Effector memory CD4-positive, alpha-beta T cell (primary cell): ENCODE results near the gene HBZ.
"Not testable (repeated sequence)": the region's sequence is repeated elsewhere in the genome, so short reads cannot be mapped to it uniquely, and the experiment has no call there.

Source experiments
- DNase-seq, 3 donors: peaks; one replicate each; pipeline ENCODE4 v3.0.0-alpha.2; 2020
- H3K27ac ChIP-seq: 2 replicates; pipeline ENCODE4 v1.7.0; 2013; ENCODE audit warnings: mild to moderate bottlenecking, low read length, moderate library complexity; ENCODE audit not compliant: insufficient read depth, poor library complexity, severe bottlenecking
- H3K27me3 ChIP-seq: replicated peaks from 2 replicates; pipeline ENCODE4 v1.7.0; 2013; ENCODE audit warnings: mild to moderate bottlenecking, low read length; ENCODE audit not compliant: insufficient read depth, control insufficient read depth, poor library complexity, severe bottlenecking
- H3K36me3 ChIP-seq: 2 replicates; pipeline ENCODE4 v1.7.0; 2013; ENCODE audit warnings: mild to moderate bottlenecking, low read length, moderate library complexity; ENCODE audit not compliant: control insufficient read depth, insufficient read depth
- H3K4me1 ChIP-seq: 2 replicates; pipeline ENCODE4 v1.7.0; 2013; ENCODE audit warnings: low read length, mild to moderate bottlenecking; ENCODE audit not compliant: control insufficient read depth, insufficient read depth, poor library complexity, severe bottlenecking
- H3K4me3 ChIP-seq: 2 replicates; pipeline ENCODE4 v1.7.0; 2013; ENCODE audit warnings: low read length, low read depth, mild to moderate bottlenecking; ENCODE audit not compliant: insufficient read depth, poor library complexity, severe bottlenecking
- H3K9me3 ChIP-seq: 2 replicates; pipeline ENCODE4 v1.7.0; 2013; ENCODE audit warnings: mild to moderate bottlenecking, low read length, moderate library complexity; ENCODE audit not compliant: control insufficient read depth

The HBZ gene

DNA sequence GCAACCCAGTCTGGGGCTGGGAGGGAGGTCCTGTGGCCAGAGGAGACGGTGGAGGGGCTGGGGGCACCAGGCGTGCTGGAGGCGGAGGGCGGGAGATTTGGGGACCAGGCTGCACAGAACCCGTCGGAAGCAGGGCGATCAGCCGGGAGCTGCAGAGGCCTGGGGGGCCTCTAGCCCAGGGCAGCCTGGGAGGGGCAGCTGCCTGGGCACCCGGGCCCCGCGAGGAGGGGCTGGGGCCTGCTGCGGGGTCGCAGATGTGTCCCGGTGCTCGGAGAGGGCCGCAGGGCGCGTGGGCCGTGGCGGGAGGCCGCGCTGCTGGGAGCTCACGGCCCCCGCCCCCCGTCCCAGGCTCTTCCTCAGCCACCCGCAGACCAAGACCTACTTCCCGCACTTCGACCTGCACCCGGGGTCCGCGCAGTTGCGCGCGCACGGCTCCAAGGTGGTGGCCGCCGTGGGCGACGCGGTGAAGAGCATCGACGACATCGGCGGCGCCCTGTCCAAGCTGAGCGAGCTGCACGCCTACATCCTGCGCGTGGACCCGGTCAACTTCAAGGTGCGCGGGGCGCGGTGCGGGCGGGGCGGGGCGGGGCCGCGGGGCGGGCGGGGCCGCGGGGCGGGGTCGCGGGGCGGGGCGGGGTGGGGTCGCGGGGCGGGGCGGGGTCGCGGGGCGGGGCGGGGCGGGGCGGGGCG, 11.8 kb downstream of the HBZ start:
- Histone ChIP-seq H3K4me1 (peaks cover 18% of the 10 kb centered on the region), H3K27me3 (peaks cover 27% of the 10 kb centered on the region)
- H3K36me3 ChIP-seq, H3K27ac ChIP-seq, H3K4me3 ChIP-seq, DNase-seq, H3K9me3 ChIP-seq: not testable (repeated sequence)

DNA sequence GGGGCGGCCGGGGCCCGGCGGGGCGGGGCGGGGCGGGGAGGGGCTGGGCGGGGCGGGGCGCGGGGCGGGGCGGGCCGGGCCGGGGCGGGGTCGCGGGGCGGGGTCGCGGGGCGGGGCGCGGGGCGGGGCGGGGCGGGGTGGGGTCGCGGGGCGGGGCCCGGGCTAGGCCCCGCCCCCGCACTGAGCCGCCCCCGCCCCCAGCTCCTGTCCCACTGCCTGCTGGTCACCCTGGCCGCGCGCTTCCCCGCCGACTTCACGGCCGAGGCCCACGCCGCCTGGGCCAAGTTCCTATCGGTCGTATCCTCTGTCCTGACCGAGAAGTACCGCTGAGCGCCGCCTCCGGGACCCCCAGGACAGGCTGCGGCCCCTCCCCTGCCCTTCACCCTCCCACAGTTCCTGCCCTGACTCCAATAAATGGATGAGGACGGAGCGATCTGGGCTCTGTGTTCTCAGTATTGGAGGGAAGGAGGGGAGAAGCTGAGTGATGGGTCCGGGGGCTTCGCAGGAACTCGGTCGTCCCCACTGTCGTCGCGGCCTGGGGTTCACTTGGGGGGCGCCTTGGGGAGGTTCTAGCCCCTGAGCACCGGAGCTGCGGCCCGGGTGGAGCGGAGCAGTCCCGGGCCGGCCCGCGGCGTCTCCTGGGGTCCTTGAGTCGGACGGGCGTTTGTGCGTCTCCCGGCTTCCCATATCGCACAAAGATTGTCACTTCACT, 12.5 kb downstream of the HBZ start:
- Histone ChIP-seq H3K36me3 (no peaks in the 10 kb centered on the region), H3K27ac (no peak overlapping the region), H3K9me3 (no peaks in the 10 kb centered on the region), H3K27me3 (peaks cover 27% of the 10 kb centered on the region), H3K4me3 (peak overlapping the region; percentile 23), H3K4me1 (peaks cover 18% of the 10 kb centered on the region)
- no peak for DNase-seq

DNA sequence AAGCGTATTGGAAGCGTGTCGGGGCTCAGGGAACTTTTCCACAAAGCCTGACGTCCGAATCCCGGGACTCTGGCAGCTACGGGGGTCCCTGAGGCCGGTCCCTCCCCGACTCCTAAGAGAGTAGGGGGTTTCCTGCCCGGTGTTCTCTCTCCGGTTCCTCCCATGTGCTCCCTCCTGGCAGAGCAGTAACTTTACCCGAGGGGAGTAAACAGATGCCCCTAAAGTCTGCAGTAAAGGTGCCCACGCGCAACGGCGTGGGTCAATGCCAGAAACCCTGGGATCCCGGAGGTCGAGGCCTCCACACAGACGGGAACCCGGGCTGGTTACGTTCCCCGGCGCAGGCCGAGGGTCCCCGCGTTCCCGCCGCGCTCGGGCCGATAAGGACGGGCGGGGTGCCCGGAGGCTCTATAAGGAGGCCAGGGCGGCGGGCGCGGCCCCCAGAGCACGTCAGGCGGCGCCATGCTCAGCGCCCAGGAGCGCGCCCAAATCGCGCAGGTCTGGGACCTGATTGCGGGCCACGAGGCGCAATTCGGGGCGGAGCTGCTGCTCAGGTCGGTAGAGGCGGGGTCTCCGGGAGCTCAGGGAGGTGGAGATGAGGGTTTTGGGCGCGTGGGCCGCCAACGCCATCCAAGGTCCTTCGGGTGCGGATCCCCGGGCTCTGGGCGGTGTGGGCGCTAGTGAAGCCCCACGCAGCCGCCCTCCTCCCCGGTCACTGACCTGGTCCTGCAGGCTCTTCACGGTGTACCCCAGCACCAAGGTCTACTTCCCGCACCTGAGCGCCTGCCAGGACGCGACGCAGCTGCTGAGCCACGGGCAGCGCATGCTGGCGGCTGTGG, 13.3 kb downstream of the HBZ start, which contains the start of gene HBM:
Gene HBM, plus strand, starts transcription at position 440 of the 836 bp plus-strand sequence. Its CDS starts 20 bp downstream, at position 460.
- no peaks in the 10 kb centered on the region for H3K36me3 ChIP-seq
- no peak for DNase-seq
- H3K27ac ChIP-seq = no peak within 1 kb of the TSS
- no peaks in the 10 kb centered on the region for H3K9me3 ChIP-seq
- H3K4me1 ChIP-seq = peaks cover 18% of the 10 kb centered on the region
- peaks cover 28% of the 10 kb centered on the region for H3K27me3 ChIP-seq
- peak within 1 kb of the TSS; percentile 23 for H3K4me3 ChIP-seq

DNA sequence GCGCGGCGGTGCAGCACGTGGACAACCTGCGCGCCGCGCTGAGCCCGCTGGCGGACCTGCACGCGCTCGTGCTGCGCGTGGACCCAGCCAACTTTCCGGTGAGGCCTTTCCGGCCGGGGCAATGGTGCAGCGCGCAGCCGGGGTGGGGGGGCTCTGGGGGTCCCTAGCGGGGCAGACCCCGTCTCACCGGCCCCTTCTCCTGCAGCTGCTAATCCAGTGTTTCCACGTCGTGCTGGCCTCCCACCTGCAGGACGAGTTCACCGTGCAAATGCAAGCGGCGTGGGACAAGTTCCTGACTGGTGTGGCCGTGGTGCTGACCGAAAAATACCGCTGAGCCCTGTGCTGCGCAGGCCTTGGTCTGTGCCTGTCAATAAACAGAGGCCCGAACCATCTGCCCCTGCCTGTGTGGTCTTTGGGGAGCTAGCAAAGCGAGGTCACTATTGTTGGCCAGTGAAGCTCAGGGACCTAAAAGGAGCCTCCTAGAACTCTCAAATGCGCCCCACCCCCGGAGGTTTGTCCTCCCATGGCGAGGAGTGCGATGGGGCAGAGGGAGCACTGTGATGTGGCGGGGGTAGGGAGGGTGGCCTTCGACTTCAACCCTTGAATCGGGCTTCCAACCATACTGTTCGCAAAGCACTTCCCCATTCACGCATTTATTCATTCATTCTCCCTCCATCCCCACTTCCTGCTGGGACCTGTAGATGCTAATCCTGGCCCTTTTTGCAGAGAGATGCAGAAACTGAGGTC, 14.1 kb downstream of the HBZ start:
- Histone ChIP-seq H3K36me3 (no peaks in the 10 kb centered on the region), H3K9me3 (no peaks in the 10 kb centered on the region), H3K4me1 (peaks cover 18% of the 10 kb centered on the region), H3K27ac (no peak overlapping the region), H3K27me3 (peaks cover 31% of the 10 kb centered on the region), H3K4me3 (peak overlapping the region; percentile 12)
- DNase-seq = no peak

DNA sequence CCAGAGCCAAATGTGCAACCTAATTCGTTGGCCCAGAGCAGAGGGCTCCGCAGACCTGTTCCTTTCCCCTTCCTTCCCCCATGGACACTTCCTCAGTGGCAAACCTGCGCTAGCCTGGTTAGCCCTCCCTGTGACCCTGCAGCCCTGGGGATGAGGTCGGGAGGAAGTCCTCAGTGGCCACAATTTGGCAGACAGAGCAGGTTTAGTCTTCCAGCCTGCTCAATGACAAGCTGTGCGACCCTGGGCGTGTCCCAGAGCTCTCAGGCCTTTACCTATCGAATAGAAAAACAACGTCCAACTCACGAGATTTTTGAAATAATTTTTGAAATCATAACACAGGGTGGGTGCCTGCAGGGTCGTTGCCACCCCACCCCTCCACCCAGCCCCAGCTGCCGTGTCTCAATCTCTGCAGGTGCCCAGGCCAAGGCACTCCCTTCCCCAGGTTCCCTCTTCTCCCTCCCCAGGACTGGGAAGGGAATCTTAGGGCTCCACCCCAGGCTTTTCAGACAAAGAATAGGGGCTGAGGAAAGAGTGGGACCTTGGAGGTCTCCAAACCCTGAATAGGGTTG, 14.8 kb downstream of the HBZ start:
- Histone ChIP-seq H3K4me1 (peaks cover 18% of the 10 kb centered on the region), H3K27ac (no peak overlapping the region), H3K4me3 (no peak overlapping the region), H3K36me3 (no peaks in the 10 kb centered on the region), H3K27me3 (peaks cover 31% of the 10 kb centered on the region), H3K9me3 (no peaks in the 10 kb centered on the region)
- DNase-seq = no peak

DNA sequence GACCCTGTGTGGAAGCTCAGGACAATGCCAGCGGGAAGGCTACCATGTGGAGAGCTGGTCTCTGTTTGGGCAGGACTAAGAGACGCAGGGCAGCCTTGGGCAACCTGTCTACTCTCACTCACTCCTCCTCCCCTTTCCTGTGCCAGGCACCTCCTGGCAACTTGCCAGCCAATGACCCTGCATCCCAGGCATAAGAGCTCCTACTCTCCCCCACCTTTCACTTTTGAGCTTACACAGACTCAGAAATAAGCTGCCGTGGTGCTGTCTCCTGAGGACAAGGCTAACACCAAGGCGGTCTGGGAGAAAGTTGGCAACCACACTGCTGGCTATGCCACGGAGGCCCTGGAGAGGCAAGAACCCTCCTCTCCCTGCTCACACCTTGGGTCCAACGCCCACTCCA, 16.0 kb downstream of the HBZ start:
- Histone ChIP-seq H3K4me3 (no peak overlapping the region), H3K36me3 (no peaks in the 10 kb centered on the region), H3K9me3 (no peaks in the 10 kb centered on the region), H3K27me3 (peaks cover 31% of the 10 kb centered on the region), H3K27ac (no peak overlapping the region), H3K4me1 (peaks cover 18% of the 10 kb centered on the region)
- no peak for DNase-seq

DNA sequence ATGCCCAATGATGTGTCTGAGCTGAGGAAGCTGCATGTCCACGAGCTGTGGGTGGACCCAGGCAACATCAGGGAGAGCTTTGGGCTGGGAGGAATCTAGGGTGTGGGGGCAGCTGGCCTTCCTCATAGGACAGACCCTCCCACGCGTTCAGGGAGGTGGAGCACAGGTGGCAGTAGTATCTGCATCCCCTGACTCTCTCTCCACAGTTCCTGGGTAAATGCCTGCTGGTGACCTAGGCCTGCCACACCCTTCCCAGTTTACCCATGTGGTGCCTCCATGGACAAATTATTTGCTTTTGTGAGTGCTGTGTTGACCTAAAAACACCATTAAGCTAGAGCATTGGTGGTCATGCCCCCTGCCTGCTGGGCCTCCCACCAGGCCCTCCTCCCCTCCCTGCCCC, 16.6 kb downstream of the HBZ start:
- Histone ChIP-seq H3K27me3 (peaks cover 31% of the 10 kb centered on the region), H3K36me3 (no peaks in the 10 kb centered on the region), H3K9me3 (no peaks in the 10 kb centered on the region), H3K4me1 (peaks cover 18% of the 10 kb centered on the region), H3K27ac (no peak overlapping the region), H3K4me3 (no peak overlapping the region)
- DNase-seq = no peak

DNA sequence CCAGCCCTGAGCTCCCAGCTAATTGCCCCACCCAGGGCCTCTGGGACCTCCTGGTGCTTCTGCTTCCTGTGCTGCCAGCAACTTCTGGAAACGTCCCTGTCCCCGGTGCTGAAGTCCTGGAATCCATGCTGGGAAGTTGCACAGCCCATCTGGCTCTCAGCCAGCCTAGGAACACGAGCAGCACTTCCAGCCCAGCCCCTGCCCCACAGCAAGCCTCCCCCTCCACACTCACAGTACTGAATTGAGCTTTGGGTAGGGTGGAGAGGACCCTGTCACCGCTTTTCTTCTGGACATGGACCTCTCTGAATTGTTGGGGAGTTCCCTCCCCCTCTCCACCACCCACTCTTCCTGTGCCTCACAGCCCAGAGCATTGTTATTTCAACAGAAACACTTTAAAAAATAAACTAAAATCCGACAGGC, 17.7 kb downstream of the HBZ start:
- H3K4me1 ChIP-seq = peaks cover 15% of the 10 kb centered on the region

DNA sequence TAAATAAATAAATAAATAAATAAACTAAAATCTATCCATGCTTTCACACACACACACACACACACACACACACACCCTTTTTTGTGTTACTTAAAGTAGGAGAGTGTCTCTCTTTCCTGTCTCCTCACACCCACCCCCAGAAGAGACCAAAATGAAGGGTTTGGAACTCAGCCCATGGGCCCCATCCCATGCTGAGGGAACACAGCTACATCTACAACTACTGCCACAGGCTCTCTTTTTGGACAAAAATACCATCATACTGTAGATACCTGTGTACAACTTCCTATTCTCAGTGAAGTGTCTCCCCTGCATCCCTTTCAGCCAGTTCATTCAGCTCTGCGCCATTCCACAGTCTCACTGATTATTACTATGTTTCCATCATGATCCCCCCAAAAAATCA, 18.3 kb downstream of the HBZ start:
- H3K9me3 ChIP-seq = no peaks in the 10 kb centered on the region
- H3K36me3 ChIP-seq = no peaks in the 10 kb centered on the region
- no peak for DNase-seq
- no peak overlapping the region for H3K27ac ChIP-seq
- peaks cover 8% of the 10 kb centered on the region for H3K4me1 ChIP-seq
- H3K4me3 ChIP-seq = no peak overlapping the region
- H3K27me3 ChIP-seq = peaks cover 33% of the 10 kb centered on the region

More for the DNA sequence above, 17.7 kb downstream of the HBZ start:
- peaks cover 35% of the 10 kb centered on the region for H3K27me3 ChIP-seq
- not testable (repeated sequence) for H3K9me3 ChIP-seq, H3K27ac ChIP-seq, H3K4me3 ChIP-seq, H3K36me3 ChIP-seq, DNase-seq
